ENCODE data around the gene TBX21.

Gene TBX21

GRCh38 chr17:47733047-47733673 is at the start of gene TBX21:
TBX21 (plus strand) TSS chr17:47733236; CDS start chr17:47733455, 219 bp downstream.
- no peak for TF ChIP-seq CTCF (IDR thresholded peaks at IDR 0.05)

GRCh38 chr17:47684025-47684424 is 49.0 kb upstream of the TBX21 start:
- TF ChIP-seq CTCF (IDR thresholded peaks at IDR 0.05) = no peak

- no peak for TF ChIP-seq CTCF (IDR thresholded peaks at IDR 0.05)
Observed at GRCh38 chr17:47684535-47685193, 48.4 kb upstream of the TBX21 start.

- no peak for TF ChIP-seq CTCF (IDR thresholded peaks at IDR 0.05)
Observed at GRCh38 chr17:47685556-47686275, 47.3 kb upstream of the TBX21 start.

- TF ChIP-seq CTCF (IDR thresholded peaks at IDR 0.05) = no peak
Observed at GRCh38 chr17:47686276-47686635, 46.8 kb upstream of the TBX21 start.

- no peak for TF ChIP-seq CTCF (IDR thresholded peaks at IDR 0.05)
Observed at GRCh38 chr17:47686664-47687327, 46.2 kb upstream of the TBX21 start.

- TF ChIP-seq CTCF (IDR thresholded peaks at IDR 0.05) = no peak
Observed at GRCh38 chr17:47687328-47687690, 45.7 kb upstream of the TBX21 start.
